Kidney epithelial cell (primary cell): ENCODE data around the gene MRPL28. TPM values are rescaled to one million over a fixed set of nuclear protein-coding genes. Genes with fewer than 3 reads are reported as not detected.
"Not testable (repeated sequence)": the region's sequence is repeated elsewhere in the genome, so short reads cannot be mapped to it uniquely, and the experiment has no call there.

ENCODE experiments used
- DNase-seq: peaks from one replicate; pipeline ENCODE4 v3.0.0-alpha.2; 2010; ENCODE audit warnings: low read depth
- H3K27me3 ChIP-seq: 2 replicates; pipeline ENCODE4 v1.6.0; 2011; ENCODE audit warnings: low read length; ENCODE audit not compliant: control insufficient read depth, insufficient read depth
- H3K36me3 ChIP-seq: 2 replicates; pipeline ENCODE4 v1.5.1; 2011; ENCODE audit warnings: low read length; ENCODE audit not compliant: control insufficient read depth, insufficient read depth
- H3K4me3 ChIP-seq: 2 replicates; pipeline ENCODE4 v1.5.1; 2011; ENCODE audit warnings: low read depth, mild to moderate bottlenecking, control low read depth, low read length
- CTCF ChIP-seq: IDR thresholded peaks from 2 replicates; pipeline ENCODE4 v1.5.1; 2011; ENCODE audit warnings: mild to moderate bottlenecking, moderate library complexity, low read length, control low read depth, inconsistent platforms; ENCODE audit not compliant: insufficient read depth, poor library complexity, severe bottlenecking
- total RNA-seq: library from RNA; depleted of rRNA; stranded (reverse); fragments of >200 nt; gene quantifications from 2 replicates; pipeline ENCODE4 v1.2.3, GENCODE V29; 2015

Gene MRPL28
- total RNA-seq, 1 donor from 2014 or later = 107 TPM

- Histone ChIP-seq H3K36me3 (no peaks in the 10 kb centered on the region), H3K4me3 (peak overlapping the region; percentile 66), H3K27me3 (no peaks in the 10 kb centered on the region)
- no peak for DNase-seq
- TF ChIP-seq CTCF = no peak
These were observed 18.4 kb downstream of the MRPL28 start for GRCh38 chr16:351804-352520.

- no peak for TF ChIP-seq CTCF
- no peaks in the 10 kb centered on the region for H3K27me3 ChIP-seq
- H3K4me3 ChIP-seq = no peak overlapping the region
- DNase-seq = no peak
- no peaks in the 10 kb centered on the region for H3K36me3 ChIP-seq
These were observed 20.1 kb downstream of the MRPL28 start for GRCh38 chr16:350203-350602.

GRCh38 chr16:349211-349610 lies 21.1 kb downstream of the MRPL28 start:
- Histone ChIP-seq H3K36me3 (no peaks in the 10 kb centered on the region), H3K4me3 (no peak overlapping the region), H3K27me3 (no peaks in the 10 kb centered on the region)
- TF ChIP-seq CTCF = no peak
- DNase-seq = no peak

DNA sequence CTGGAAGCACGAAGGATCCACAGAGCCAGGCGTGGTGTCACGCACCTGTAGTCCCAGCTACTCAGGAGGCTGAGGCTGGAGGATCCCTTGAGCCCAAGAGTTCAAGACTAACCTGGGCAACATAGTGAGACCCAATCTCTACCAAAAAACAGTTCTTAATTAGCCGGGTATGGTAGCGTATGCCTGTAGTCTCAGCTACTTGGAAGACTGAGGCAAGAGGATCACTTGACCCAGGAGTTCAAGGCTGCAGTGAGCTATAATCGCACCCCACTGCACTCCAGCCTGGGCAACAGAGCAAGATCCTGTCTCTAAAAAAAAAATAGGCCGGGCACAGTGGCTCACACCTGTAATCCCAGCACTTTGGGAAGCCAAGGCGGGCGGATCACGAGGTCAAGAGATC lies 21.8 kb downstream of the MRPL28 start:
- not testable (repeated sequence) for H3K27me3 ChIP-seq, H3K36me3 ChIP-seq, DNase-seq, H3K4me3 ChIP-seq

DNA sequence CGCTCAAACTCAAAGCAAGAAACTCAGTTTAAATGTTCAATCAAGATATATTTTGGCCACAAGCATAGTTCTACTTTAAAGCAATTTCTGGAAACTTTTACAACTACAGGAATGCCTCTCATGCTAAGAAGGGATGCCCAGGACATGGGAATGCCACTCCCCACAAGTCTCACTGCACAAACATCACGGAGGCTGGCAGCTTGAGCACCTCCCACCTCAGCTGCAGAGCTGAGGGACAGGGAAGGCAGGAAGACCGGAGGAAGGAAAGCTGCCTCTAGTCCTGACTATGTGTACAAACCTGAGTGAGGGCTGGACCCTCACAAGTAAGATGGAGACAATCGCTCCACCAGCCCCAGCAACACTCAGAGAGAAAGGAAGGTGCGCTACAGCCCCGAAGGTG lies 23.1 kb downstream of the MRPL28 start:
- Histone ChIP-seq H3K27me3 (no peaks in the 10 kb centered on the region), H3K4me3 (no peak overlapping the region), H3K36me3 (no peaks in the 10 kb centered on the region)
- TF ChIP-seq CTCF = no peak
- no peak for DNase-seq

GRCh38 chr16:346587-346986 lies 23.8 kb downstream of the MRPL28 start:
- no peak for TF ChIP-seq CTCF
- DNase-seq = no peak
- Histone ChIP-seq H3K36me3 (no peaks in the 10 kb centered on the region), H3K4me3 (no peak overlapping the region), H3K27me3 (no peaks in the 10 kb centered on the region)
